AG09319 (cell line): Measurements from ENCODE around the gene MCTS1.
"Not testable (repeated sequence)": the region's sequence is repeated elsewhere in the genome, so short reads cannot be mapped to it uniquely, and the experiment has no call there.

Experiments used
- DNase-seq: peaks from one replicate; pipeline ENCODE4 v3.0.0-alpha.2; 2010; ENCODE audit warnings: low read depth; ENCODE audit errors: extremely low read depth
- CTCF ChIP-seq: IDR thresholded peaks from 2 replicates; pipeline ENCODE4 v1.5.1; 2011; ENCODE audit warnings: low read depth, mild to moderate bottlenecking, inconsistent platforms, low read length, moderate library complexity

MCTS1 gene

GRCh38 chrX:120562569-120562926, 41.4 kb upstream of the MCTS1 start:
- no peak for TF ChIP-seq CTCF
- DNase-seq = no peak

- no peak for TF ChIP-seq CTCF
- DNase-seq = no peak
These were observed 39.0 kb upstream of the MCTS1 start for GRCh38 chrX:120564925-120565324.

- no peak for DNase-seq
- TF ChIP-seq CTCF = no peak
These were observed 37.1 kb upstream of the MCTS1 start for GRCh38 chrX:120566817-120567216.

- no peak for DNase-seq
- no peak for TF ChIP-seq CTCF
These were observed 35.9 kb upstream of the MCTS1 start for GRCh38 chrX:120568035-120568434.

GRCh38 chrX:120568609-120569008, 35.3 kb upstream of the MCTS1 start:
- no peak for DNase-seq
- no peak for TF ChIP-seq CTCF

GRCh38 chrX:120570011-120570600, 33.8 kb upstream of the MCTS1 start:
- no peak for DNase-seq
- TF ChIP-seq CTCF = no peak

- DNase-seq = not testable (repeated sequence)
These were observed 30.1 kb upstream of the MCTS1 start for GRCh38 chrX:120573806-120574205.

GRCh38 chrX:120575379-120576114, 28.4 kb upstream of the MCTS1 start:
- DNase-seq = no peak
- TF ChIP-seq CTCF = no peak
